WERI-Rb-1 (cell line): ENCODE data around the gene CD72.

ENCODE experiments used
- DNase-seq: peaks from one replicate; pipeline ENCODE4 v3.0.0-alpha.2; 2020
- H3K27ac ChIP-seq: fragments of 250-450 bp; sonication (Bioruptor Pico); 2 replicates; pipeline ENCODE4 v1.5.1; 2020; ENCODE audit warnings: mild to moderate bottlenecking, moderate library complexity
- H3K27me3 ChIP-seq: fragments of 250-450 bp; sonication (Bioruptor Pico); 2 replicates; pipeline ENCODE4 v1.5.1; 2021; ENCODE audit warnings: mild to moderate bottlenecking, low read depth, moderate library complexity; ENCODE audit not compliant: insufficient read depth, severe bottlenecking
- H3K36me3 ChIP-seq: fragments of 250-450 bp; sonication (Bioruptor Pico); 2 replicates; pipeline ENCODE4 v1.5.1; 2020; ENCODE audit warnings: mild to moderate bottlenecking, moderate library complexity
- H3K4me3 ChIP-seq: 2 replicates; pipeline ENCODE4 v1.5.1; 2011; ENCODE audit warnings: low read depth, mild to moderate bottlenecking, control low read depth, low read length
- H3K9me3 ChIP-seq: fragments of 250-450 bp; sonication (Bioruptor Pico); 2 replicates; pipeline ENCODE4 v1.5.1; 2021; ENCODE audit warnings: mild to moderate bottlenecking, moderate library complexity; ENCODE audit not compliant: severe bottlenecking
- TF ChIP-seq, protein P1 (sequence below): IDR thresholded peaks from 2 replicates; pipeline ENCODE4 v1.5.1; 2011; ENCODE audit warnings: low read depth, mild to moderate bottlenecking, control low read depth, inconsistent platforms, low read length

CD72 gene

DNA sequence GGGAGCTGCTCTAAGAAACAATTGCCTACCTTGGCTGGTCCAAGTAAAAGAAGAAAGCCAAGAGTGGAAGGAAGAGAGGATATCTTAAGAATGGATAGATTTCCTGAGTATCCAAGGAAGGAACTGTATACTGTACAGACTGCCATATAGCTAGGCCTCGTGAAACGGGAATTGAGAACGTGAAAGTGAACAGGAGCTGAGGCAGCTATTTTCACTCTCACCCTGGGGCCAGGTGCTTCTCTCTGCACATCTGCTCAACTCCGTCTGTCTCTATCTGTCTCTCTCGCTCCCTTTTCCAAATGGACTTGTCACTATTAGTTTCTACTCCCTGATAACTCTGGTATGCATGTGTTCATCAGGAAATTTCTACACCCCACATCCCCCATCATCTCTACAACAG lies 49.0 kb downstream of the CD72 start:
- Histone ChIP-seq H3K27me3 (no peaks in the 10 kb centered on the region), H3K36me3 (no peaks in the 10 kb centered on the region), H3K9me3 (no peaks in the 10 kb centered on the region), H3K4me3 (no peak overlapping the region), H3K27ac (no peak overlapping the region)
- DNase-seq = no peak
- TF ChIP-seq, protein P1, sequence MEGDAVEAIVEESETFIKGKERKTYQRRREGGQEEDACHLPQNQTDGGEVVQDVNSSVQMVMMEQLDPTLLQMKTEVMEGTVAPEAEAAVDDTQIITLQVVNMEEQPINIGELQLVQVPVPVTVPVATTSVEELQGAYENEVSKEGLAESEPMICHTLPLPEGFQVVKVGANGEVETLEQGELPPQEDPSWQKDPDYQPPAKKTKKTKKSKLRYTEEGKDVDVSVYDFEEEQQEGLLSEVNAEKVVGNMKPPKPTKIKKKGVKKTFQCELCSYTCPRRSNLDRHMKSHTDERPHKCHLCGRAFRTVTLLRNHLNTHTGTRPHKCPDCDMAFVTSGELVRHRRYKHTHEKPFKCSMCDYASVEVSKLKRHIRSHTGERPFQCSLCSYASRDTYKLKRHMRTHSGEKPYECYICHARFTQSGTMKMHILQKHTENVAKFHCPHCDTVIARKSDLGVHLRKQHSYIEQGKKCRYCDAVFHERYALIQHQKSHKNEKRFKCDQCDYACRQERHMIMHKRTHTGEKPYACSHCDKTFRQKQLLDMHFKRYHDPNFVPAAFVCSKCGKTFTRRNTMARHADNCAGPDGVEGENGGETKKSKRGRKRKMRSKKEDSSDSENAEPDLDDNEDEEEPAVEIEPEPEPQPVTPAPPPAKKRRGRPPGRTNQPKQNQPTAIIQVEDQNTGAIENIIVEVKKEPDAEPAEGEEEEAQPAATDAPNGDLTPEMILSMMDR = no peak

DNA sequence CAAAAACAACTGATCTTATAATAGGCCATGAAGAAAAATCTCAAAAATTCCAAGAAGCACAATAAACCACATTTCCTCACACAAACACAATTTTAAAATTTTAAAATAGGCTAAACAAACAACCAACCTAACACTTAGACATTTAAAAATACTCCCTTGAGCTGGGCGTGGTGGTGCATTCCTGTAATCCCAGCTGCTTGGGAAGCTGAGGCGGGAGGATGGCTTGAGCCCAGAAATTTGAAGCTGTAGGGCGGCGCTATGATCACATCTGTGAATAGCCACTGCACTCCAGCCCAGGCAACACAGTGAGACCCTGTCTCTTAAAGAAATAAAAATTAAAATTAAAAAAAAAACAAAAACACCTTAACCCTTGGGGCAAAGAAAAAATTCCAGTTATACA lies 50.0 kb downstream of the CD72 start:
- Histone ChIP-seq H3K9me3 (no peaks in the 10 kb centered on the region), H3K27ac (no peak overlapping the region), H3K4me3 (no peak overlapping the region)

DNA sequence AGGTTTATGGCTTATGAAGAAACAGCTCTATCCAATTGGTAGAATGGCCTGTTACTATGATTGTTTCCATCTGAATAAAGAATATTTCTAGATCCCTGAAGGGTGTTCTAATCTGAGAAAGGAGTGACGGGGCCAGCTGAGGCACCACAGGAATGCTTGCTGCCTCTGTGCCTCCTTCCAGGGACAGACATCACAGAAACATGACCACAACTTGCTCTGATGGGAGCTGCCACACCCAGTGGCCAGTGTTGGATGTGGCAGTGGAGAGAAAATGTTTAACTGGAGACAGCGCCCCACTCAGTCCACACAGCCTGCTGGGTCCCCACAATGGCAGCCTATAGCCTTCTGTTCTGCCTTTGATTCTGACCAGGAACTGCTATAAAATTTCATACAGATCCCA lies 51.8 kb downstream of the CD72 start:
- Histone ChIP-seq H3K4me3 (no peak overlapping the region), H3K27ac (no peak overlapping the region), H3K9me3 (no peaks in the 10 kb centered on the region), H3K27me3 (no peaks in the 10 kb centered on the region), H3K36me3 (no peaks in the 10 kb centered on the region)
- DNase-seq = no peak
- TF ChIP-seq, protein P1 = peak; percentile 44

More for the DNA sequence above, 50.0 kb downstream of the CD72 start:
- DNase-seq = no peak
- H3K27me3 ChIP-seq = no peaks in the 10 kb centered on the region
- no peaks in the 10 kb centered on the region for H3K36me3 ChIP-seq
- TF ChIP-seq, protein P1 = no peak

DNA sequence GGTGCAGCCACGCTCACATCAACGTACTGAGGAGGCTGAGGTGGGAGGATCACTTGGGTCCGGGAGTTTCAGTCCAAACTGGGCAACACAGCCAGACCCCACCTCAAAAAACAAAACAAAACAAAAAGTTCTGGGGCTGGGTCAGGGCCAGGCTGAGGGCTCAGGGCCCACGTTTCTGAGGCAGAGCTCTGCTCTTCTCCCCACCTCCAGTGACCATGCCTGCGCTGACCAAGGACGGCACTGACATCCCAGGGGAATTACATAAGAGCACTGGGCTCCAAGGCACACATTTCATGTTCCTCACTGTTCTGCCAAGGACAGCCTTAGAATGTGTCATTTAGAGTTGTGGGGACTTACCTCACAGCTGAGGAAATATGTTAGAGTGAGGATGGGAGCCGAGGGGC lies 53.6 kb downstream of the CD72 start:
- TF ChIP-seq, protein P1 = no peak
- no peak for DNase-seq
- Histone ChIP-seq H3K27ac (no peak overlapping the region), H3K36me3 (no peaks in the 10 kb centered on the region), H3K27me3 (no peaks in the 10 kb centered on the region), H3K4me3 (no peak overlapping the region), H3K9me3 (no peaks in the 10 kb centered on the region)

DNA sequence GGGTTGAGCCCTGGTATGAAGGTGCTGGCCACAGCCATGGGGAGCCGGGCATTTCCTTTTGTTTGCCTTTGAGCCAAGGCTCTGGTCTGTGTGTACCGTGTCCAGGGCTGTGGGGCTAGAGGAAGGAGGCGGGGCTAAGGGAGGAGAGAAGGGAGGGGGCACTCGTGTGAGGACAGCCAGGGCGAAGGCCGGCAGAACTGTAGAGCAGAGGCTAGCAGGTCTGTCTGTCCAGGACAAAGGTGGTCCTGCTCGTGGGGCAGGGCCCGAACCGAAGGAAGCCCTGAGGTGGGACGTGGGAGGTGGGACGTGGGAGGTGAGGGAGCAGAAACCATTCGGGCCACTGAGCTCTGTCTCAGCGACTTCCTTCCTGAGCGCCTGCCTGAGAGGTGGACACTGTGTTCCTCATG lies 54.4 kb downstream of the CD72 start:
- peaks cover 2% of the 10 kb centered on the region; the same call in 1 of the 2 replicates for H3K36me3 ChIP-seq
- TF ChIP-seq, protein P1 = no peak
- H3K27me3 ChIP-seq = no peaks in the 10 kb centered on the region
- H3K27ac ChIP-seq = no peak overlapping the region
- peak; percentile 40 for DNase-seq
- H3K9me3 ChIP-seq = no peaks in the 10 kb centered on the region
- no peak overlapping the region for H3K4me3 ChIP-seq
